HL-60/S4 treated with phorbol 12-myristate 13-acetate at 8.2 ng/mL for 4 days and 3 days (cell line): Measurements from ENCODE around the gene CCDC184.
"Not testable (repeated sequence)": the region's sequence is repeated elsewhere in the genome, so short reads cannot be mapped to it uniquely, and the experiment has no call there.

Source experiments
- in situ Hi-C: fragments of 300-500 bp; cut with MboI; formaldehyde crosslinking; loops from 2 replicates; pipeline ENCODE4 v1.15.0; 2022; ENCODE audit warnings: low sequenced_read_pairs

The CCDC184 gene

DNA sequence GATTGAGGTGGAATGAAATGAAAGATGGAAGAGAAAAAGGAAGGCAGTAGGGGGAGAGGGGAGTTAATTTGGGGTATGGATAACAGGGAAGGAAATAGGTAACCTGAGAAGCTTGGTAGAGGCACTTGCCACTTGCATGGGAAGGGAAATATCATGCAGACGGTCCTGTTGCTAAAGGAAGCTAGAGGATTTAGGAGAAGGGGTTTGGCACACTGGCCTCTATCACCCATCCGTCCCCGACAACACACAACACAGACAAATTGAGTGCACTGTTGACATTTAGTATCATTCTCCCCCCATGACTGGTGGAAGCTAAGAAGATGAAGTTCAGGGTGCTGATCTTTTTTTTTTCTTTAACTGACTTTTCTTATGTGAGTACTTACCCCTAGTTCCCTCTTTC is 17.6 kb downstream of the CCDC184 start:
- in situ Hi-C loops: no loop called here

DNA sequence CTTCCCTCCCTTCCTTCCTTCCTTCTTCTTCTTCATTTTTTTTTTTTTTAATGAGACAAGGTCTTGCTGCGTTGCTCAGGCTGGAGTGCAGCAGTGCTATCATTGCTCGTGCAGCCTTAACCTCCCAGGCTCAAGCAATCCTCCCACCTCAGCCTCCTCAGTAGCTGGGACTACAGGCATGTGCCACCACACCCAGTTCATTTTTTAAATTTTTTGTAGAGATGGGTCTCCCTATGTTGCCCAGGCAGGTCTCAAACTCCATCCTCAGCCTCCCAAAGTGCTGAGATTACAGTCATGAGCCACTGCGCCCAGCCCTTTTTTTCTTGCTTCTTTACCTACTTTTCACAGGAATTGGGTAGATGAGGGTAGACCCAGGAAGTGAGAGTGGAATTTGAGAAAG is 18.1 kb downstream of the CCDC184 start:
- in situ Hi-C loops: no loop called here

DNA sequence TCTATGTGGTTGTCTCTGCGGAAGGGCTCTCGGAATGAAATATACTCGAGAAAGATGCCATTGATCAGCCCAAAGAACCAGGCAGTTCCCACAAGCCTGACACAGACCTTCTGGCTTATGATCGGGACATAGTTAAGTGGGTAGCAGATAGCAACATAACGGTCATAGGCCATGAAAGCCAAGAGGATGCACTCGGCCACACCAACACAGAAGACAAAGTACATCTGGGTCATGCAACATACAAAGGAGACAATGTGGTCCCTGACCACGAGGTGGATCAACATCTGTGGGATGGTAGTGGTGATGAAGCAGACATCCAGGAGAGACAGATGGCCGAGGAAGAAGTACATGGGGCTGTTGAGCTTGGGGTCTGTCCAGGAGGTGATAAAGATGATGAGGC is 19.3 kb downstream of the CCDC184 start:
- in situ Hi-C loops: no loop called here

GRCh38 chr12:48203192-48203591 is 19.7 kb downstream of the CCDC184 start, which contains the start of gene OR10AD1:
Gene OR10AD1 (minus strand): TSS chr12:48203292. CDS start chr12:48203292, 0 bp downstream.
- in situ Hi-C loops: no loop called here

DNA sequence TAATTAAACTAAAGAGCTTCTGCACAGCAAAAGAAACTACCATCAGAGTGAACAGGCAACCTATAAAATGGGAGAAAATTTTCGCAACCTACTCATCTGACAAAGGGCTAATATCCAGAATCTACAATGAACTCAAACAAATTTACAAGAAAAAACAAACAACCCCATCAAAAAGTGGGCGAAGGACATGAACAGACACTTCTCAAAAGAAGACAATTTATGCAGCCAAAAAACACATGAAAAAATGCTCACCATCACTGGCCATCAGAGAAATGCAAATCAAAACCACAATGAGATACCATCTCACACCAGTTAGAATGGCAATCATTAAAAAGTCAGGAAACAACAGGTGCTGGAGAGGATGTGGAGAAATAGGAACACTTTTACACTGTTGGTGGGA is 26.1 kb downstream of the CCDC184 start:
- in situ Hi-C loops: not testable (repeated sequence)

DNA sequence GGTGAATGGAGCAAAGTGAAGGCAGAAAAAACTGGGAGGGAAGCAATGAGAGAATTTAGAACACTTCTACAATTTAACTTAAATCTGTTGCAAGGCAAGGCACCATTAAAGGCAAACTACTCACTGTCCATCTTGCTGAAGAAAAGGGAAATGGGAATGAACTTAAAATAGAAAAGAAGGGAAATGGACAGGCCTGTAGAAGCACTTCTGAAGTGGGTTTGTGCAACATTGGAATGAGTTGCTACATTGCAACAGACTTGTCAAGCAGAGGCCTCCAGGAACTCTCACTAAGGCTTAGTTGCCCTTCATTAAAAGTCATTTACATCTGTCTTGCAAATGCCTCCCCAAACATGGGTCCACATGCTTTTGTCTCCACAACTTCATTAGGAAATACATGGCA is 33.3 kb downstream of the CCDC184 start:
- in situ Hi-C loops: no loop called here

- in situ Hi-C loops: no loop called here
Observed at GRCh38 chr12:48219631-48220030, 36.2 kb downstream of the CCDC184 start.

GRCh38 chr12:48220701-48221100 is 37.3 kb downstream of the CCDC184 start:
- in situ Hi-C loops: no loop called here

DNA sequence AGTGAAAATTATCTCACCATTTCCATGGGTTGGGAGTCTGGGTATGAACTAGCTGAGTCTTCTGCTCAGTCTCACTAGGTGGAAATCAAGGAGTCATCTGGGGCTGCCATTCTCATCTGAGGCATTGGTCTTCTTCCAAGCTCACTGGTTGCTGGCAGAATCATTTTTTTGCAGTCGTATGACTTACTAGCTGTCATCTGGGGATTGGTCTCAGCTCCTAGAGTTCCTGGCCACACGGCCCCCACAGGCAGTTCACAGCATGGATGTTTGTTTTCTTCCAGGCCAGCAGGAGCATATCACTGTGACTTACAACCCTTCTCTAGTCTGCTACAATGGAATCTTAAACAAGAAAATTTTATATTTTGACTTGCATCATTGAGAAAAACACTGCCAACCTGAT is 38.2 kb downstream of the CCDC184 start:
- in situ Hi-C loops: no loop called here

- in situ Hi-C loops: not testable (repeated sequence)
Observed at GRCh38 chr12:48224533-48224932, 41.1 kb downstream of the CCDC184 start.

- in situ Hi-C loops: not testable (repeated sequence)
Observed at GRCh38 chr12:48231169-48231958, 47.9 kb downstream of the CCDC184 start.
